DMS 273 (cell line): ENCODE data around the gene MT1B.
"Not testable (repeated sequence)": the region's sequence is repeated elsewhere in the genome, so short reads cannot be mapped to it uniquely, and the experiment has no call there.

ENCODE experiments used
- DNase-seq: peaks from one replicate; lab custom pipeline; 2025; ENCODE audit not compliant: unreplicated experiment; lab: John Stamatoyannopoulos, UW

The MT1B gene

DNA sequence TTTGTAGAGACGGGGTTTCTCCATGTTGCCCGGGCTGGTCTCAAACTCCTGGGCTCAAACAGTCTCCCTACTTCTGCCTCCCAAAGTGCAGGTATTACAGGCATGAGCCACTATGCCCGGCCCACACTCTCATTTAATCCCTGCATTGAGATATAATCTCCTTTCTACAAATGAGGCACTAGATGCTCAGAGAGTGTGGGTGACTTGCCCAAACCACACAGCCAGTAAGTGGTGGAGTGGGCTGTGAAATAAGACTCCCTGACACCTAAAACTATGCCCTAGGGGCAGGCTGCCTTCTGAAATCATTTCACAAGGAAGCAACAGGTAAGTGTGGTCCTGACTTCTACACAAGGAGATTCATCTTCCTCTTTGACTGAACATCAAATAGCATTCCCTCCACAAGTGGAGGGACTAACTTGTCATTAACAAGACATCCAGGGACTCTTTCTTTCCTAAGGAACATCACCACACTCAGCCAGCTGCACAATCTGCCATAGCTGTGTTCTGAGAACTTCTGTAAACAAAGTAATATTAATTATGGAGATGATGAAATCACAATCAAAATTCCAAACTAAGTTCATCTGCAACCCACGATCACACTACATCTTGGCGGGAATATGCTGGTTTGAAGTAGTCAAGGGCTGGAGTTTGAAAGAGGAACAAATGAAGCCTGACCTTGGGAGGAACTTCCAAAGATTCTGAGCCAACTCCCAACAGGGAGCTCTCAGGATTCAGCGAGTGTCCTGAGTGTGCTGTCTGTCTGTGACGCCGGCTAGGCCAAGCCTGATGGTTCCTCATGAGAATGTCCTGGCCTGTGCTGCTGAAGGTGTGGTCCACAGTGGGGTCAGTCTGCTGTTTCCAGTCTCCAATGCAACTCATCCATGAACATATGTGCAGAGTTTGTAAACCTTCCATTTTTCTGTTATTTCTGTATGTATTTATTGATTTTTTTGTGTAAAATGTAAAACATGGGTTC is 13.9 kb downstream of the MT1B start:
- DNase-seq = not testable (repeated sequence)

DNA sequence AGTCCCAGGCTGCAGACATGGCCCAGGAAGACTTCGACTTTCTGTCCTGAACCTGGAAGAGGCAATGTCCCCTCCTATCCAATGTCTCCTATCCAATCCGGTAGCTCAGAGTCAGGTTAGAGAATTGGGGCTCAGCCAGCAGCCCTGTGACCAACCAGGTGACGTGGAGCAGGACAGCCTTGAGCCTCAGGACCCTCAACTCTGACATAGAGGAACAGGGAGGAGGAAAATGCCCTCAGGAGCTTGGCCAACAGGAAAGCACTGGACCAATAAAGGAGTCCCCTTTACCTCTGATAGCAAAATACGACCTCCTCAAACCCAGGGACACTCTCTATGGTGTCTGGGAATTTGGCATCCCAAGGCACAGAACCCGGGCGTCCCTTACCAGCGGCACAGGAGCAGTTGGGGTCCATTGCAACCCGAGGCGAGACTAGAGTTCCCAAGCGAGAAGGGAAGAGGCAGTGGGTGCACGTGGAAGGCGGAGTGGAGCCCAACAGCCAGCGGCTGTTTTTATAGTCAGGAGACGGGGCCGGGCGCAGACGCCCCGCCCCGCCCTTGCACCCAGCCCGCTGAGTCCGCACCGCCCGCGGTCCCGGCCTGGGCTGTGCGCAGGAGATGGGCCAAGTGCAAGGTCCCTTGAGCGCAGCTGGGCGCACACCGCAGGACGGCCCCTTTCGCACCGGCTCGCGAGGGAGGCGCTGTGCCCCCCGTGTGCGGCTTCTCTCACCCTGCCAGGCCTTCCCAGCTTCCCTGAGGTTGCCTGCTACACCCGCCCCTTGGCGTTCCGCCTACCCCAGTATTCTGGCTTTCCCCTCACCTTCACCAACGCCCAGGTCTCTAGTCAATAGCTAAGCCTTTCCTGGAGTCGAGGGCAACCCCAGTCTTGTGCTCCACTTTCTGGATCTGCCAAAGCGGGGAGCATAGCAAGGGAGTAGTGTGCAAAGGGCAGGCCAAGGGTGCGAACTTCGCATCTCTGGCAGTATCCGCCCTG is 16.2 kb downstream of the MT1B start, which contains the start of gene MT1G:
MT1G (minus strand) TSS at position 485 of the 991 bp plus-strand sequence; CDS start at position 413, 72 bp downstream.
- DNase-seq = peak; percentile 71

DNA sequence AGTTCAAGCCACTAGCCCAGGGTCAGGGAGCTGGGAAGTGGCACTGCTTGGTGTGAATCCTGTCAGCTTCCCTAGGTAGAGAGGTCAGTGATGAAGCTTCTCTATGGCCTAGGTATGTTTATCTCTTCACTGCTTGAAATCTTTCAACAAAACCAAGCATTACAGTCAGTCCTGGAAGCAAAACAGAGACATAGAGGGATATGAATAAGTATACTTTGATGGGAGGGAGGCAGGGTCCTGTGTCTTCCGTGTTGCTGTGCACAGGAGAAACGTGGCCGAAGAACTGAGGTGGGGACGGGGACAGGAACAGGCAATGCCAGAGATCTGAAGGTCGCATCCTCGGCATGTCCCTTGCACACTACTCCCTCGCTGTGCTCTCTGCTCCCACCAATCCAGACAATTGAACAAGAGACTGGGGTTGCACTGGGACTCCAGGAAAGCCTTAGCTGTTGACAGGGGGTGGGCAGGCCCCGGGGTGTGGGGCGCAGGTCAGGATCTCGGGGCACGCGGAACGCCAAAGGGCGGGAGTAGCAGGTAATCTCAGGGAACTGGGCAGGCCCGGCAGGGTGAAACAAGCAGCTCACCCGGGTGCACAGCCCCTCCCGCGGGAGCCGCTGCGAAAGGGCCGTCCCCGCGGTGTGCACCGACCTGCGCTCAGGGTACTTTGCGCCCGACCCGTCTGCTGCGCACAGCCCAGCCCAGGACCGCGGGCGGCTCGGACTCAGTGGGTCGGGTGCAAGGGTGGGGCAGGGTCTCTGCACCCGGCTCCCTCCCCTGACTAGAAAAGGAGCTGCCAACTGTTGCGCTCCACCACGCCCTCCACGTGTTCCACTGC is 17.5 kb downstream of the MT1B start, which contains the start of gene MT1H:
MT1H (plus strand) TSS at position 810 of the 835 bp plus-strand sequence. CDS start 71 bp downstream, outside the sequence.
- DNase-seq = no peak

DNA sequence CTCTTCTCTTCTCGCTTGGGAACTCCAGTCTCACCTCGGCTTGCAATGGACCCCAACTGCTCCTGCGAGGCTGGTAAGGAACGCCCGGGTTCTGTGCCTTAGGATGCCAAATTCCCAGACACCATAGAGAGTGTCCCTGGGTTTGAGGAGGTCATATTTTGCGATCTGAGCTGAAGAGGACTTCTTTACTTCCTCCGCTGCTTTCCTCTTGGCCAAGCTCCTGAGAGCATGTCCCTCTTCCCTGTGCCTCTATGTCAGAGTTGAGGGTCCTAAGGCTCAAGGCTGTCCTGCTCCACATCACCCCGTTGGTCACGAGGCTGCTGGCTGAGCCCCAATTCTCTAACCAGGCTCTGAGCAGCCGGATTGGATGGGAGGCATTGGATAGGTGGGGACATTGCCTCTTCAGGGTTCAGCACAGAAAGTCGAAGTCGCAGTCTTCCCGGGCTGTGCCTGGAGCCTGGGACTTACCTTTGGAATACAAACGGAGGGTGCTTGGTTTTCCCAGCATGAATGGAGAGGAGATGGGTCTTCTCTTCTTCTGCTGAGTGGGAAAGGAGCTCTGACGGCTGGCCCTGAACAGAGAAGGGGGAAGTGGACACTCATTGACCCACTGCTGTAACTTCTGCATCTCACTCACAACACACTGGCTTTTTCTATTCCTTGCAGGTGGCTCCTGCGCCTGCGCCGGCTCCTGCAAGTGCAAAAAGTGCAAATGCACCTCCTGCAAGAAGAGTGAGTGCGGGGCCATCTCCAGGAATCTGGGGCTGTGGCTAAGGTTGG is 18.3 kb downstream of the MT1B start:
- no peak for DNase-seq

DNA sequence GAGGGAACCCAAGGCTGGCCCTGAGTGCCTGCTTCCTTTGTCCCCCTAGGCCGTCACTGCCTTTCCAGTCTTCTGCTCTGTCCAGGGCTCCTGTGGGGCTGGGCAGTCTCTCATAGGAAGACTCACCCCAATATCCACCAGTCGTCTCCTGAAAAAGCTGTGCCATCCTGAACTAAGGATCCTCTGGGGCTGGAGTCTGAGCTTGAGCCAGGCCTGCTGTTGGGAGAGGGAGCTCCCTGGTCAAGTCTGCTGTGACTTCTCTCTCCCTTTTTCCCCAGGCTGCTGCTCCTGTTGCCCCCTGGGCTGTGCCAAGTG is 18.9 kb downstream of the MT1B start:
- no peak for DNase-seq

DNA sequence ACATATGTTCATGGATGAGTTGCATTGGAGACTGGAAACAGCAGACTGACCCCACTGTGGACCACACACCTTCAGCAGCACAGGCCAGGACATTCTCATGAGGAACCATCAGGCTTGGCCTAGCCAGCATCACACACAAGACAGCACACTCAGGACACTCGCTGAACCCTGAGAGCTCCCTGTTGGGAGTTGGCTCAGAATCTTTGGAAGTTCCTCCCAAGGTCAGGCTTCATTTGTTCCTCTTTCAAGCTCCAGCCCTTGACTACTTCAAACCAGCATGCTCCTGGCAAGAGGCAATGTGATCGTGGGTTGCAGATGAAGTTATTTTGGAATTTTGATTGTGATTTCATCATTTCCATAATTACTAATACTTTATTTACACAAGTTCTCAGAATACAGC is 20.0 kb downstream of the MT1B start:
- not testable (repeated sequence) for DNase-seq

DNA sequence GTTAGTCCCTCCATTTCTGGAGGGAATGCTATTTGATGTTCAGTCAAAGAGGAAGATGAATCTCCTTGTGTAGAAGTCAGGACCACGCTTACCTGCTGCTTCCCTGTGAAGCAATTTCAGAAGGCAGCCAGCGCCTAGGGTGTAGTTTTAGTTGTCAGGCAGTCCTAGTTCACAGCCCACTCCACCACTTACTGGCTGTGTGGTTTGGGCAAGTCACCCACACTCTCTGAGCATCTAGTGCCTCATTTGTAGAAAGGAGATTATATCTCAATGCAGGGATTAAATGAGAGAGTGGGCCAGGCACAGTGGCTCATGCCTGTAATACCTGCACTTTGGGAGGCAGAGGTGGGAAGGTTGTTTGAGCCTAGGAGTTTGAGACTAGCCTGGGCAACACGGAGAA is 20.5 kb downstream of the MT1B start:
- DNase-seq = not testable (repeated sequence)

DNA sequence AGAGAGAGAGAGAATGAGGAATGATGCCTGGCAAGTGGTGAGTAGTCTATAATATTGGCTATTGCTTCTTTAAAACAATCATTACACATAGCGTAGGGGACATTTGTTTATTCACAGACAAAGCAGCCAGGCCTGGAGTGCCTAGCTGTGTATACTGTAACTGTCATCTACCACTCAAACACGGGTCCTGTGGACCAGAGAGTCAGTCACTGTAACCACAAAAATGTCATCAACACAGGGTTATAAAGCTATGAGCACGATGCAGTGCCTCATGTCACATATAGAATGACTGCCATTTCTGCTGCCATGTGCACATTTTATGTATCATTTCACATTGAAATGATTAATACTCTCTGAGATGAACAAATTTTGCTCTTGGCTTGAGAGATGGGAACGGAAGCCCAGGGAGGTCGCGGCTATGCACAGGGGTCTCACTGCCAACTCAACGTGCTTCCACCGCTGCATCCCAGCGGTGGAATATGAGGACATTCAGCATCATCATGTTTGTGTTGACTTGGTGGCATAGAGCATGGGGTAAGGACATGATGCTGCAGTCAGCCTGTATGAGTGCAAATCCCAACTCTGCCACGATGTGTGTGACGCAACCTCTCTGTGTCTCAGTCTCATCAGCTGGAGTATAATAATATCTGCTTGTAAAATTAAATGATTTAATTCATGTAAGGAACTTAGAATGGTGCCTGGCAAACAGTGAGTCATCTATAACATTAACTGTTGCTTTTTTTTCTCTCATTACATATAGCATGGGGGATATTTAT is 21.3 kb downstream of the MT1B start:
- DNase-seq = no peak

DNA sequence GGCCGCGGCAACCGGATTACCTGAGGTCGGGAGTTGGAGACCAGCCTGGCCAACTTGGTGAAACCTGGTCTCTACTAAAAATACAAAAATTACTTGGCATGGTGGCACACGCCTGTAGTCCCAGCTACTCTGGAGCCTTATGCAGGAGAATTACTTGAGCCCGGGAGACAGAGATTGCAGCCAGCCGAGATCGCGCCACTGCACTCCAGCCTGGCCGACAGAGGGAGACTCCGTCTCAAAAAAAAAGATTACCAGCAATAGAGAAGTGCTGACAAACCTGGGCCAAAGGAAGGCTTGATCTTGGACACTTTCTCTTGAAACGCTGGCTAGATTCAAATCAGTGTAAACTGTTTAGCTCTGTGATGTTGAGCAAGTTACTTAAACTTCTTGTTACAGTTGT is 22.2 kb downstream of the MT1B start:
- DNase-seq = peak; percentile 54

DNA sequence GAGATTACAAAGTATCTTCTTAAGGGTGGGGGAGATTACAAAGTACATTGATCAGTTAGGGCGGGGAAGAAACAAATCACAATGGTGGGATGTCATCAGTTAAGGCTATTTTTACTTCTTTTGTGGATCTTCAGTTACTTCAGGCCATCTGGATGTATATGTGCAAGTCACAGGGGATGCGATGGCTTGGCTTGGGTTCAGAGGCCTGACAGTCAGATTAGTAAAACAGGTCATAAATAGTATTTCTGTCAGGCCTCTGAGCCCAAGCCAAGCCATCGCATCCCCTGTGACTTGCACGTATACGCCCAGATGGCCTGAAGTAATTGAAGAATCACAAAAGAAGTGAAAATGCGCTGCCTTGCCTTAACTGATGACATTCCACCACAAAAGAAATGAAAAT is 22.9 kb downstream of the MT1B start:
- DNase-seq = not testable (repeated sequence)

DNA sequence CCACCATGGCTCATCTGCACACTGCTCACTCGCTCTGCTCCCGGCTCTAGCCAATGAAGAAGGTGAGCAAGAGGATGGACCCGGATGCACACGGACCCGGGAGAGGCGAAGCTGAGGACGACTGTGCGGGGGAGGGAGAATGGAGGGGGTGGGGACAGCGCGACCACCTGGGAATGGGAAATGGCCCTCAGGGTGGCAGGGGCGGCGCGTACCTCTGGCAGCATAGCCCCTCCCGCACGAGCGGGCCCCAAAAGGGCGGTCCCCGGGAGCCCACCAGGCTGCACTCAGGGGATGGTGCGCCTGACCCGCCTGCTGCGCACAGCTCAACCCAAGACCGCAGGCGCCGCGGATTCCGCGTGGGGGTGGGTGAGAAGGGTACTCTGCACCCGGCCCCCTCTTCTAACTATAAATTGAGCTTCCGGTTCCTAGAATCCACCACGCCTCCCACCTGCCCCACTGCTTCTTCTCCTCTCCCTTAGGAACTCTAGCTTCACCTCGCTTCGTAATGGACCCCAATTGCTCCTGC is 24.1 kb downstream of the MT1B start:
- DNase-seq = no peak

DNA sequence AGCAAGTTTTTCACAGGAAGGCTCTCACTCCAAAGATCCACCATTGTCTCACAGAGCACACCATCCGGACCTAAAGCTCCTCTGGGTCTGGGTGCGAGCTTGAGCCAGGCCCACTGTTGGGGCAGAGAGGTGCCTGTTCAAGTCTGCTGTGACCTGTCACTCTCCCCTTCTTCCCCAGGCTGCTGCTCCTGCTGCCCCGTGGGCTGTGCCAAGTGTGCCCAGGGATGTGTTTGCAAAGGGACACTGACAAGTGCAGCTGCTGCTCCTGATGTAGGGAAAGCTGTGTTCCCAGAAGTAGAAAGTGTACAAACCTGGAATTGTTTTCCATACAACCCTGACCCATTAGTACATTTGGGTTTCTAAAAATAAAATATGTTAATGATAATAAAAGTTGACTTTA is 25.8 kb downstream of the MT1B start:
- DNase-seq = no peak

DNA sequence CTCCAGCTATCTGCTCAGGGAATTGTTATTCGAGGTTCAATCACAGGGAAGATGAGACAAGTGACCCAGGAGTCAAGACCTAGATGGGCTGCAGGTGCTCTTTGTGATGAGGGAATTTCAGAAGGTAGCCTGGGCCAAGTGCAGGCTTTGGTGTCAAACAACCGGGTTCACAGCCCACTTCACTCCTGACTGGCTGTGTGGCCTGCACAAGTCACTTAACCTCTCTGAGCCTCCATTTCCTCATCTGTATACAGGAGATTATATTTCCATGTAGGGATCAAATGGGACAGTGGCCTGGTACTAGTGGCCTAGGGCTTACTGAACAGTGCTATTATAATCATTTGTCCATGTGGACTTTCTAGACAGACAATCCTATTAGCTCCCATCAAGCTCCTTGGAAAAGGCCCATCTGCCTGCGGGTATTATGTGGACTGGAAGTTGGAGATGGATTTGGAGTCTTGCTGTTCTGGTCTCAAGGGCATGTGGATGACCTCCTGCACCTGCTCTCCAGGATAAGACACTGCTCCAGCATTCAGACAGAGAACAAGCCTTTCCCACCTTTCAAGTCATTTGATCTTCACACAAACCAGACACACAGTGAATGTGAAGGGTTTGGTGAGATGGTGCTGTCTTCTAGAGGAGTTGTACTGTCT is 27.5 kb downstream of the MT1B start:
- DNase-seq = no peak

DNA sequence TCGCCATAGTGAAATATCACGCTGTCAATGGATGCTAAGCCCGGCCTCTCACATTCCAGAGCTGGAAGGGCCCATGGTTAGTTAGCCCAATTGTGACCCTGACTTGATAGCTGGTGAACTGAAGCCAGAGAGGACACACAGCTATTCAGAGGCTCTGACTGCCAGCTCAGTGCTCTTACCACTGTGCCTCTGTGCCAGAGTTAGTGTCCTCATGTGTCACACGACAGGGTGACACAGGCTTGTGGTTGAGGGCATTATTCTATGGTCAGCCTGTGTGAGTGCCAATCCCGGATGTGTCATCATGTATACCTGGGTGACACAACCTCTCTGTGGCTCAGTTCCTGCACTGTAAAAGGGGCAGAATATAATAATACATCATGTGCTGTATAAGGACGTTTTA is 28.1 kb downstream of the MT1B start:
- DNase-seq = no peak

DNA sequence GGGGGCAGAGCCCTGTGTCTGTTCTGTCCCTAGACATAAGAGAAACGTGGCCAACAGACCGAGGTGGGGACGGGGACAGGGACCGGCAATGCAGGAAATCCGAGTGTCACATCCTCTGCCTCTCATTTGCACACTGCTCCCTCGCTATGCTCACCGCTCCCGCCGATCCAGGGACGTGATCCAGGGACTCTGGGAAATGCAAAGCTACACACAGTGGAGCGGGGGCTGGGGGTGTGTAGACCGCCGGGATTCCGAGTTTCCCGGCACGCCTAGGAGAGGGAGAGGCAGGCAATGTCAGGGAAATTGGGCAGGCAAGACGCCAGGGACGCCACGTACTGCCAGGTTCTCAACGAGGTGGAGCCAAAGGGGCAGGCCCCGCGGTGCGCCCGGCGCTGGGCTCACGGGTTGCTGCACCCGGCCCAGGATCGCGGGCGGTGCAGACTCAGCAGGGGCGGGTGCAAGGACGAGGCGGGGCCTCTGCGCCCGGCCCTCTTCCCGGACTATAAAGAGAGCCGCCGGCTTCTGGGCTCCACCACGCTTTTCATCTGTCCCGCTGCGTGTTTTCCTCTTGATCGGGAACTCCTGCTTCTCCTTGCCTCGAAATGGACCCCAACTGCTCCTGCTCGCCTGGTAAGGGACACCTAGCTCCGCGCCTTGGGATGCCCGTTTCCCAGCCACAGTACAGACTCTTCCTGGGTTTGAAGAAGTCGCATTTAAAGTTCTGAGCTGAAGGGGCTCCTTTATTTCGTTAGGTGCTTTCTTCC is 30.4 kb downstream of the MT1B start, which contains the start of gene MT1X:
MT1X (plus strand) TSS at position 532 of the 764 bp plus-strand sequence; CDS start at position 603, 71 bp downstream.
- DNase-seq = peak; percentile 97

DNA sequence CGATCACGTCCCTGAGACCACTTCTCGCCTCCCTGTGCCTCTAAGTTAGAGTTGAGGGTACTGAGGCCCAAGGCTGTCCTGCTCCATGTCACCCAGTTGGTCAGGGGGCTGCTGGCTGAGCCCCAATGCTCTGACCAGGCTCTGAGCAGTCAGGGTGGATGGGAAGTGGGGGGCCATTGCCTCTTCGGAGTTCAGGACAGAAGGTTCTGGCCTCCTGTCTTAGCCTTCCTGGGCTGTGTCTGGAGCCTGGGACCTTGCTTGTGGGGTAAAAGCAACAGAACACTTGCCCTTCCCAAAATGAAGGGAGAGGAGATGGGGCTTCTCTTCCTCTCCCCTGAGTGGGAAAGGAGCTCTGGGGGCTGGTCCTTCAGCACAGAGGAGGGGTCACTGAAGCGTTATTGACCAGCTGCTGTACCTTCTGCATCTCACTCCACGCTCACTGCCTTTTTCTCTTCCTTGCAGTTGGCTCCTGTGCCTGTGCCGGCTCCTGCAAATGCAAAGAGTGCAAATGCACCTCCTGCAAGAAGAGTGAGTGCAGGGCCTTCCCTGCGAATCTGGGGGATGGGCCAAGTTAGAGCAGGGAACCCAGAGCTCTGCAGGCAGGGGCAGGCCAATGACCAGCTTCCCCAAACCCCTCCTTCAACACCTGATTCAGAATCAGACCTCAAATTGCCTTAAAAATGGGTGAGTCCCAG is 31.2 kb downstream of the MT1B start:
- peak; percentile 55 for DNase-seq
